Vagina (tissue), 2 donors: ENCODE measurements around the gene ABCC3. TPM values are rescaled to one million over a fixed set of nuclear protein-coding genes. Genes with fewer than 3 reads are reported as not detected.

Source experiments
- DNase-seq, 2 donors: peaks; one replicate each; pipeline ENCODE4 v3.0.0-alpha.2; 2017; ENCODE audit errors: extremely low spot score in 2 of 2
- H3K27ac ChIP-seq: fragments of 200-600 bp; sonication (generic); one replicate; pipeline ENCODE4 v1.5.1; 2019
- H3K27me3 ChIP-seq: fragments of 200-600 bp; sonication (generic); one replicate; pipeline ENCODE4 v1.5.1; 2019
- H3K36me3 ChIP-seq, 2 donors: fragments of 200-600 bp; sonication (generic); one replicate each; pipeline ENCODE4 v1.5.1; 2017 to 2019
- H3K4me1 ChIP-seq: fragments of 200-600 bp; sonication (generic); one replicate; pipeline ENCODE4 v1.5.1; 2019
- H3K4me3 ChIP-seq, 2 donors: fragments of 200-600 bp; sonication (generic); 1 replicate in 1 of 2; 2 replicates in 1 of 2; pipeline ENCODE4 v1.5.1; 2016 to 2019
- H3K9me3 ChIP-seq: fragments of 200-600 bp; sonication (generic); one replicate; pipeline ENCODE4 v1.5.1; 2019
- POLR2A ChIP-seq, 2 donors: fragments of 450-650 bp; IDR thresholded peaks; one replicate each; pipeline ENCODE4 v1.6.1; 2017; ENCODE audit warnings: antibody characterized with exemption in 2 of 2, mild to moderate bottlenecking in 2 of 2, moderate library complexity in 2 of 2
- POLR2AphosphoS5 ChIP-seq, 2 donors: sonication (generic); formaldehyde crosslinking; IDR thresholded peaks; one replicate each; pipeline ENCODE4 v1.9.0; 2017; ENCODE audit warnings: antibody characterized with exemption in 2 of 2, mild to moderate bottlenecking in 2 of 2, low read depth in 1 of 2; ENCODE audit not compliant: insufficient read depth in 1 of 2
- intact Hi-C: fragments of 100-400 bp; cut with DNase I; formaldehyde crosslinking; loops from one replicate; pipeline ENCODE4 v1.15.1; 2023
- total RNA-seq: library from RNA; depleted of rRNA; stranded (reverse); fragments of >200 nt; gene quantifications from one replicate; pipeline ENCODE4 v1.2.3, GENCODE V29; 2016
- TF ChIP-seq, protein P1 (sequence below), 3 experiments: fragments of 450-650 bp in 2 of 3; fragments of 200-600 bp in 1 of 3; sonication (generic) in 1 of 3; IDR thresholded peaks; one replicate each; pipeline ENCODE4 v1.5.1; 2017 to 2019; ENCODE audit warnings: antibody characterized with exemption in 3 of 3, mild to moderate bottlenecking in 2 of 3, moderate library complexity in 2 of 3

The ABCC3 gene
- total RNA-seq, 1 donor from 2014 or later = 47.6 TPM

- DNase-seq = no peak
- H3K9me3 ChIP-seq = no peaks in the 10 kb centered on the region
- H3K4me1 ChIP-seq = peaks cover 8% of the 10 kb centered on the region
- H3K36me3 ChIP-seq = no peaks in the 10 kb centered on the region
- H3K27ac ChIP-seq = no peak overlapping the region
- no peaks in the 10 kb centered on the region for H3K27me3 ChIP-seq
- intact Hi-C loops = loop anchor here (5.0 kb wide), 1 partner anchor 80 kb away; the partner anchor contains the start of gene SPATA20
- TF ChIP-seq, protein P1, sequence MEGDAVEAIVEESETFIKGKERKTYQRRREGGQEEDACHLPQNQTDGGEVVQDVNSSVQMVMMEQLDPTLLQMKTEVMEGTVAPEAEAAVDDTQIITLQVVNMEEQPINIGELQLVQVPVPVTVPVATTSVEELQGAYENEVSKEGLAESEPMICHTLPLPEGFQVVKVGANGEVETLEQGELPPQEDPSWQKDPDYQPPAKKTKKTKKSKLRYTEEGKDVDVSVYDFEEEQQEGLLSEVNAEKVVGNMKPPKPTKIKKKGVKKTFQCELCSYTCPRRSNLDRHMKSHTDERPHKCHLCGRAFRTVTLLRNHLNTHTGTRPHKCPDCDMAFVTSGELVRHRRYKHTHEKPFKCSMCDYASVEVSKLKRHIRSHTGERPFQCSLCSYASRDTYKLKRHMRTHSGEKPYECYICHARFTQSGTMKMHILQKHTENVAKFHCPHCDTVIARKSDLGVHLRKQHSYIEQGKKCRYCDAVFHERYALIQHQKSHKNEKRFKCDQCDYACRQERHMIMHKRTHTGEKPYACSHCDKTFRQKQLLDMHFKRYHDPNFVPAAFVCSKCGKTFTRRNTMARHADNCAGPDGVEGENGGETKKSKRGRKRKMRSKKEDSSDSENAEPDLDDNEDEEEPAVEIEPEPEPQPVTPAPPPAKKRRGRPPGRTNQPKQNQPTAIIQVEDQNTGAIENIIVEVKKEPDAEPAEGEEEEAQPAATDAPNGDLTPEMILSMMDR (IDR thresholded peaks at IDR 0.05) = no peak
- TF ChIP-seq POLR2AphosphoS5 (IDR thresholded peaks at IDR 0.05; ENCODE audit: insufficient read depth in 1 of 2, low read depth in 1 of 2) (no peak), POLR2A (IDR thresholded peaks at IDR 0.05) (no peak)
- no peak overlapping the region for H3K4me3 ChIP-seq
These were observed 7.5 kb upstream of the ABCC3 start for GRCh38 chr17:50627036-50627781.

DNA sequence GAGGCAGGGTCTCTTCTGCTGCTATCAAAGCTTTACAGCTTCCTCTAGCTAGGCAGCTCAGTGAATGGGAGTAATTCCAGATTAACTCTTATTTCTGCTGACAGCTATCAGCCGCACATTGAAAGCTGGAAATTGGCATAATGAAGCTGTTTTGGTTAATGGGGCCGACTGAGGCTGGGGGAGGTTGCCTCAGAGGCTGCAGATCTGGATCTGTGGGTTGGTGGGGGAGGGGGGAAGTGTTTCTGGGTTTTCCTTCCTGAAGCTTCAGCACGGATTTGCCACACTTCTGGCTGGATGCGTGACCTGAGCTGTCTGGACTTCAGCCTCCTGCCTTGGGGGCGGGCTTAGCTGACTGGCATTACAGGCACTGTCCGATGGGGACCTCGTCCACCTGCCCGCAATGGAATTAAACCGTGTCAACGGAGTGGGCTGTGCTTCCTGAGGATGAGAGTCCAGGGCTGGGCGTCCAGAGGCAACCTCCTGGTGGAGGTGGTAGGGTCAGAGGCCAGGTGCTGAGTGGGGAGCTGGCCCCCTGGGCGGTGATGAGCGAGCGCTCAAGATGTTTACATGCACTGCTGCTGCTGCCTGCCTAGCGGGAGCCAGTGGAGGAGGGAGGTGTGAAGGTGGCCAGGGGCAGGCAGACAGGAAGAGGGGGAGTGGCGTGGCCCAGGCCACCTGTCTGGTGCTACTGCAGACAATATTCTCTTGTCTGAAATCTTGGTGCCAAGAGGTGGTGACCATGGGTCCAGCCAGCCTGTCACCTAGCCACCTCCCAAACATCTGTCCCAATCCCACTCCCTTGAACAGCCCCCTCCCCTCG, 6.7 kb upstream of the ABCC3 start:
- H3K9me3 ChIP-seq = no peaks in the 10 kb centered on the region
- H3K27me3 ChIP-seq = no peaks in the 10 kb centered on the region
- intact Hi-C loops = loop anchor here (5.0 kb wide), 1 partner anchor 81 kb away; the partner anchor contains the start of gene SPATA20
- H3K27ac ChIP-seq = no peak overlapping the region
- no peak for TF ChIP-seq POLR2A (IDR thresholded peaks at IDR 0.05)
- no peak for TF ChIP-seq POLR2AphosphoS5 (IDR thresholded peaks at IDR 0.05; ENCODE audit: insufficient read depth in 1 of 2, low read depth in 1 of 2)
- TF ChIP-seq, protein P1 (IDR thresholded peaks at IDR 0.05) = no peak
- H3K4me3 ChIP-seq = no peak overlapping the region
- H3K4me1 ChIP-seq = peaks cover 8% of the 10 kb centered on the region
- DNase-seq = no peak
- no peaks in the 10 kb centered on the region for H3K36me3 ChIP-seq

DNA sequence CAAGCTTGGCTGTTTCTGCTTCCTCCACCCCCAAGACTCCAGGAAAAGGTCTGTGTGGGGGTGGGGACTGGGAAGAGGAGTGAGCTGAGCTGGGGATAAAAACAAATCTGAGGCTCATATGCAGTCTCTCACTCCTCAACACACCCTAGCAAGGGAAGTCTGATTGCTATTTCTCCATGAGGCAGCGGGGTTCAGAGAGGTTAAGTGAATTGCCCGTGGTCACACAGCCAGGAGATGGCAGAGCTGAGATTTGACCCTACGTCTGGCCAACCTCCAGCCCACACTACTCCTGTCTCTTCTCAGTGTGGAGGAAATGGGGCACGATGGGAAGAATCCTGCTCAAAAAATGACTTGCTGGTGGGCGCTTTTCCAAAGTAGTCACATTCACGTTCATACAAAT, 4.8 kb upstream of the ABCC3 start:
- intact Hi-C loops = loop anchor here (5.0 kb wide), 3 partner anchors 57 to 212 kb away; partner anchors contain the start of gene SPATA20
- DNase-seq = no peak
- H3K4me3 ChIP-seq = no peak overlapping the region

GRCh38 chr17:50630524-50631194, 4.0 kb upstream of the ABCC3 start:
- peaks cover 23% of the 10 kb centered on the region for H3K4me1 ChIP-seq
- TF ChIP-seq, protein P1 (IDR thresholded peaks at IDR 0.05) = peak; percentile 43 to 70 (median 47)
- no peak for TF ChIP-seq POLR2AphosphoS5 (IDR thresholded peaks at IDR 0.05; ENCODE audit: insufficient read depth in 1 of 2, low read depth in 1 of 2)
- no peaks in the 10 kb centered on the region for H3K36me3 ChIP-seq
- H3K27me3 ChIP-seq = no peaks in the 10 kb centered on the region
- H3K27ac ChIP-seq = no peak overlapping the region
- no peak overlapping the region for H3K4me3 ChIP-seq
- no peaks in the 10 kb centered on the region for H3K9me3 ChIP-seq
- no peak for DNase-seq
- intact Hi-C loops = loop anchor here (5.0 kb wide), 2 partner anchors 57 to 212 kb away; no protein-coding TSS in a partner anchor

More for the DNA sequence above, 4.8 kb upstream of the ABCC3 start:
- Histone ChIP-seq H3K27me3 (no peaks in the 10 kb centered on the region), H3K27ac (no peak overlapping the region), H3K4me1 (peaks cover 16% of the 10 kb centered on the region), H3K9me3 (no peaks in the 10 kb centered on the region), H3K36me3 (no peaks in the 10 kb centered on the region)
- TF ChIP-seq, protein P1 (IDR thresholded peaks at IDR 0.05) = no peak
- TF ChIP-seq POLR2A (IDR thresholded peaks at IDR 0.05) (no peak), POLR2AphosphoS5 (IDR thresholded peaks at IDR 0.05; ENCODE audit: insufficient read depth in 1 of 2, low read depth in 1 of 2) (no peak)
